MM.1S (cell line): Measurements from ENCODE around the gene NEK8.

ENCODE experiments used
- DNase-seq: peaks from one replicate; pipeline ENCODE4 v3.0.0-alpha.2; 2015
- H2AFZ ChIP-seq: fragments of 300-600 bp; sonication (generic); 2 replicates; pipeline ENCODE4 v1.6.0; 2016; ENCODE audit warnings: antibody characterized with exemption, low read length
- H3F3A ChIP-seq: fragments of 300-600 bp; sonication (generic); 2 replicates; pipeline ENCODE4 v1.6.1; 2016; ENCODE audit warnings: mild to moderate bottlenecking, antibody characterized with exemption, low read length, moderate library complexity, mixed read lengths; ENCODE audit not compliant: insufficient read depth
- H3K27ac ChIP-seq: fragments of 300-600 bp; sonication (generic); 2 replicates; pipeline ENCODE4 v1.5.1; 2016; ENCODE audit warnings: mild to moderate bottlenecking, low read length
- H3K27me3 ChIP-seq: fragments of 300-600 bp; sonication (generic); replicated peaks from 2 replicates; pipeline ENCODE4 v1.6.0; 2016; ENCODE audit warnings: low read length; ENCODE audit not compliant: insufficient read depth
- H3K36me3 ChIP-seq: fragments of 300-600 bp; sonication (generic); replicated peaks from 2 replicates; pipeline ENCODE4 v1.6.1; 2016; ENCODE audit warnings: mild to moderate bottlenecking, low read length, mixed read lengths; ENCODE audit not compliant: insufficient read depth
- H3K4me1 ChIP-seq: fragments of 300-600 bp; sonication (generic); 2 replicates; pipeline ENCODE4 v1.6.1; 2016; ENCODE audit warnings: low read length, mixed read lengths
- H3K4me2 ChIP-seq: fragments of 300-600 bp; sonication (generic); 2 replicates; pipeline ENCODE4 v1.6.0; 2016; ENCODE audit warnings: low read depth, low read length
- H3K4me3 ChIP-seq: fragments of 300-600 bp; sonication (generic); 2 replicates; pipeline ENCODE4 v1.5.1; 2016; ENCODE audit warnings: low read length, mixed read lengths
- H3K79me2 ChIP-seq: fragments of 300-600 bp; sonication (generic); 2 replicates; pipeline ENCODE4 v1.6.1; 2016; ENCODE audit warnings: mixed run types, low read length, mixed read lengths
- H3K9ac ChIP-seq: fragments of 300-600 bp; sonication (generic); 2 replicates; pipeline ENCODE4 v1.6.1; 2016; ENCODE audit warnings: low read length, mixed read lengths
- H3K9me2 ChIP-seq: fragments of 300-600 bp; sonication (generic); replicated peaks from 2 replicates; pipeline ENCODE4 v1.6.1; 2016; ENCODE audit warnings: mild to moderate bottlenecking, low read length, mixed read lengths; ENCODE audit not compliant: insufficient read depth
- H3K9me3 ChIP-seq: fragments of 300-600 bp; sonication (generic); replicated peaks from 2 replicates; pipeline ENCODE4 v1.6.1; 2016; ENCODE audit warnings: mild to moderate bottlenecking, low read length, mixed read lengths; ENCODE audit not compliant: insufficient read depth
- H4K20me1 ChIP-seq: fragments of 300-600 bp; sonication (generic); 2 replicates; pipeline ENCODE4 v1.6.1; 2016; ENCODE audit warnings: mild to moderate bottlenecking, low read length, moderate library complexity, mixed read lengths; ENCODE audit not compliant: insufficient read depth
- CTCF ChIP-seq: fragments of 300-600 bp; sonication (generic); IDR thresholded peaks from 2 replicates; pipeline ENCODE4 v1.5.1; 2016; ENCODE audit warnings: antibody characterized with exemption, low read length, mixed read lengths
- EZH2 ChIP-seq: fragments of 300-600 bp; sonication (generic); optimal IDR thresholded peaks from 2 replicates; pipeline ENCODE3; 2017; ENCODE audit warnings: low read depth, mild to moderate bottlenecking, antibody characterized with exemption, low read length, mixed read lengths
- EZH2phosphoT487 ChIP-seq: fragments of 300-600 bp; sonication (generic); IDR thresholded peaks from 2 replicates; pipeline ENCODE4 v1.6.1; 2018; ENCODE audit warnings: antibody characterized with exemption, low read length

NEK8 gene

GRCh38 chr17:28707339-28707720 lies 21.3 kb upstream of the NEK8 start:
- no peak overlapping the region for H3K4me2 ChIP-seq
- DNase-seq: no peak
- 0 out of 2 replicates have a peak, but pooled peaks cover 3% of the 10 kb centered on the region for H3K4me1 ChIP-seq
- H3K9ac ChIP-seq: no peak overlapping the region
- H3K9me2 ChIP-seq: no peaks in the 10 kb centered on the region
- H2AFZ ChIP-seq: no peak overlapping the region
- H3K36me3 ChIP-seq: 0 out of 2 replicates have a peak, but pooled peaks cover under 1% of the 10 kb centered on the region
- no peaks in the 10 kb centered on the region for H3K79me2 ChIP-seq
- H3K27me3 ChIP-seq: peaks cover 5% of the 10 kb centered on the region; the same call in 1 of the 2 replicates
- H4K20me1 ChIP-seq: no peaks in the 10 kb centered on the region
- H3K9me3 ChIP-seq: no peaks in the 10 kb centered on the region
- H3K27ac ChIP-seq: no peak overlapping the region
- TF ChIP-seq EZH2 (no peak), CTCF (no peak), EZH2phosphoT487 (no peak)
- H3K4me3 ChIP-seq: no peak overlapping the region
- H3F3A ChIP-seq: no peaks in the 10 kb centered on the region

- H3K9me2 ChIP-seq: no peaks in the 10 kb centered on the region
- H3K27ac ChIP-seq: no peak overlapping the region
- peak; percentile 78 for DNase-seq
- H3K9me3 ChIP-seq: no peaks in the 10 kb centered on the region
- 0 out of 2 replicates have a peak, but pooled peaks cover under 1% of the 10 kb centered on the region for H3F3A ChIP-seq
- H3K4me2 ChIP-seq: peak overlapping the region; percentile 86
- TF ChIP-seq EZH2phosphoT487 (no peak), CTCF (no peak), EZH2 (no peak)
- 0 out of 2 replicates have a peak, but pooled peaks cover 3% of the 10 kb centered on the region for H3K4me1 ChIP-seq
- H3K36me3 ChIP-seq: no peaks in the 10 kb centered on the region
- peak overlapping the region; percentile 79 for H3K4me3 ChIP-seq
- H3K79me2 ChIP-seq: no peaks in the 10 kb centered on the region
- H4K20me1 ChIP-seq: no peaks in the 10 kb centered on the region
- H2AFZ ChIP-seq: peak overlapping the region; percentile 100
- peaks cover 39% of the 10 kb centered on the region for H3K27me3 ChIP-seq
- peak overlapping the region; percentile 61; the same call in 1 of the 2 replicates for H3K9ac ChIP-seq
Measured at GRCh38 chr17:28710861-28711722, 17.5 kb upstream of the NEK8 start.

- no peak for DNase-seq
- Histone ChIP-seq H3K4me3 (peak within 1 kb of the TSS; percentile 79), H3K9me2 (no peaks in the 10 kb centered on the region)
Measured at GRCh38 chr17:28711723-28712031, 16.9 kb upstream of the NEK8 start, which contains the start of gene PROCA1. TSS of gene PROCA1 (minus strand) at chr17:28711888. CDS start at chr17:28711660, 228 bp downstream.

More at GRCh38 chr17:28711723-28712031, 16.9 kb upstream of the NEK8 start, which contains the start of gene PROCA1:
- Histone ChIP-seq H3K36me3 (no peaks in the 10 kb centered on the region), H3F3A (0 out of 2 replicates have a peak, but pooled peaks cover 4% of the 10 kb centered on the region), H3K27me3 (peaks cover 45% of the 10 kb centered on the region), H3K79me2 (no peaks in the 10 kb centered on the region), H3K27ac (no peak within 1 kb of the TSS), H3K9ac (peak within 1 kb of the TSS; percentile 61; the same call in 1 of the 2 replicates), H4K20me1 (no peaks in the 10 kb centered on the region), H3K4me1 (0 out of 2 replicates have a peak, but pooled peaks cover 3% of the 10 kb centered on the region), H3K4me2 (peak within 1 kb of the TSS; percentile 86), H2AFZ (peak within 1 kb of the TSS; percentile 100), H3K9me3 (no peaks in the 10 kb centered on the region)
- TF ChIP-seq EZH2: no peak
- TF ChIP-seq EZH2phosphoT487: no peak
- no peak for TF ChIP-seq CTCF
